ENCODE results near the gene NKAIN2.

The NKAIN2 gene

GRCh38 chr6:124870611-124871459 is 1067.2 kb downstream of the NKAIN2 start:
- peak; percentile 39 for DNase-seq

GRCh38 chr6:124872361-124873065 is 1068.8 kb downstream of the NKAIN2 start:
- DNase-seq: no peak

- DNase-seq: no peak
Measured at GRCh38 chr6:124873066-124873410, 1069.4 kb downstream of the NKAIN2 start.

Data from kidney glomerular epithelial cell (primary cell).